GM19438 (cell line): ENCODE measurements around the gene ADCK2.
A peak's percentile ranks its signal among the peaks of the same experiment; 100 is the strongest.
"Not testable (repeated sequence)": the region's sequence is repeated elsewhere in the genome, so short reads cannot be mapped to it uniquely, and the experiment has no call there.

Experiments used
- ATAC-seq: cut with Tn5 transposase; IDR thresholded peaks from one replicate; pipeline ENCODE4 v1.9.1; 2021; ENCODE audit warnings: low read depth; ENCODE audit not compliant: unreplicated experiment

ADCK2 gene

GRCh38 chr7:140691376-140692045, 18.8 kb downstream of the ADCK2 start:
- no peak for ATAC-seq

- not testable (repeated sequence) for ATAC-seq
Observed at GRCh38 chr7:140693849-140694248, 21.1 kb downstream of the ADCK2 start.

DNA sequence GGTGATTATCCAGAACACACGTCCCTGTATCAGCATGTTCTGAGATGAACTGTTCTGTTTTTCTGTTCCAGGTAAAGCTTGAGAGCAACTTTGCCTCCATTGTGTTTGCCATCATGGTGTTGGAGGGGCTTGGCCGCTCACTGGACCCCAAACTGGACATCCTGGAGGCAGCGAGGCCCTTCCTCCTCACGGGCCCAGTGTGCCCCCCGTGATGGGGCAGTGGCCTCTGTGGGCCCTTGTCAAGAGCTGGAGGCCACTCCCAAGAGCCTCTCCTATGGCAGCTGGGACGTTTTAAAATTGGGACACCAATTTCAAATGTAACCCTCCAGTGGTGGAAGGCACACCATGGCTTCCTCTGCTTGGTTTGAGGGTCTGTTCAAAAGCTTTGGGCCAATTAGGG, 21.8 kb downstream of the ADCK2 start:
- ATAC-seq, result no peak

DNA sequence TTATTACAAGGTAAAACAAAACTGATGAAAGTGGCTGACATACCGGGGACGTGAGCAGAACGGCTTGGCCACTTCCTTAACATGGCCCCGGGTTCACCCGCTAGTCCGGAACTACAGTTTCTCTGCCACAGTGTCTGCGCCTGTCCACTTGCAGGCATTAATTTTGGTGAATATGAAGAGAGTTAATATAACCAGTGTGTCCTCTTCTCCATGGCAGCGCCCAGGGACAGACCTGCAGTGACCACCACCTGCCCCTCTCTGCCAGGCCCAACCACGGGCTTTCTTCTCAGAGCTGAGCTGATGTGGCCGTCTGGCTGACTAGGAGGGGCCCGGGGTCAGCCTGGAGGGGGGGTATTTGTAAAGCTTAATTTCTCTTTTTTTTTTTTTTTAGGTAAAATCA, 22.6 kb downstream of the ADCK2 start:
- no peak for ATAC-seq

DNA sequence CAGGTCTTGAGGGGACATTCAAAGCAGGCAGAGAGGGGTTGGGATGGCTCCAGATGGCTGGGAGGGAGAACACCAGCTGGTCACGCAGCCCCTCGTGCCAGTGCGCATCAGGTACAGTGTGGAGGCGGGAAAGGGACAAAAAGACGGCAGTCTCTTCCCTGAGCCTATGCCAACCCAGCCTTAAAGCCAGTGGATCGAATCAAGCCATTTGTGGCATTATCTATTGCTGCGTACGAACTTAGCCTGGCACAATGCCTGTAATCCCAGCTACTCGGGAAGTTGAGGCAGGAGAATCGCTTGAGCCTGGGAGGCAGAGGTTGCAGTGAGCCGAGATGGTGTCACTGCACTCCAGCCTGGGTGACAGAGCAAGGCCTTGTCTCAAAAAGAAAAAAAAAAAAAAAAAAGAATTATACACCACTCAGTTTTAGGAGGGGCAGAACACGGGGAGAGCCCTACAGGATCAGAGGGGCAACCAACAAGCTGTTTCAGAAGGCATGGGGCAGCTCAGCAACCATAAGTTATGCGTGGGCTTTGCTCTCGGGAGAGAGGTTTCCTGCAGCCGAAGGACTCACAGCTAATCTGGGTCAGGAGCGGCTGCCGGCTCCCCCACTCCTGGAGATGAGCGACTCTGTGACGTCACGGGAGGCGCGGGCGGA, 23.4 kb downstream of the ADCK2 start:
- no peak for ATAC-seq

GRCh38 chr7:140696680-140697446, 24.1 kb downstream of the ADCK2 start, which contains the start of gene NDUFB2:
Gene NDUFB2, plus strand, starts transcription at chr7:140696708. Its CDS starts 37 bp downstream, at chr7:140696745.
- ATAC-seq, result peak; percentile 90

- no peak for ATAC-seq
Observed at GRCh38 chr7:140697447-140698143, 24.9 kb downstream of the ADCK2 start.

- no peak for ATAC-seq
Observed at GRCh38 chr7:140698477-140698876, 25.7 kb downstream of the ADCK2 start.

DNA sequence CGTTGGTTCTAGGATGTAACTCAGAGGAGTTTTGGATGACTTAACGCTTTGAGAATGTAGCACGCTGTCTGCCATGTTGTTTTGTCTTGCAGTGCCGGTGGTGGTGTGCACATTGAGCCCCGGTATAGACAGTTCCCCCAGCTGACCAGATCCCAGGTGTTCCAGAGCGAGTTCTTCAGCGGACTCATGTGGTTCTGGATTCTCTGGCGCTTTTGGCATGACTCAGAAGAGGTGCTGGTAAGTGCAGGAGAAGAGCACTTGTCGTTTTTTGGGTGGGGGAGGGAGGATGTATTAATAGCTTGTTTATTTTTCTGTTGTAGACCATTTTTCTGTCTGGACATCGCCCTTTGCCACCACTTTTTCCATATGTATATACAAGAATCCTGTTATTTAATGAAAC, 30.0 kb downstream of the ADCK2 start:
- no peak for ATAC-seq

- no peak for ATAC-seq
Observed at GRCh38 chr7:140704205-140704604, 31.5 kb downstream of the ADCK2 start.

DNA sequence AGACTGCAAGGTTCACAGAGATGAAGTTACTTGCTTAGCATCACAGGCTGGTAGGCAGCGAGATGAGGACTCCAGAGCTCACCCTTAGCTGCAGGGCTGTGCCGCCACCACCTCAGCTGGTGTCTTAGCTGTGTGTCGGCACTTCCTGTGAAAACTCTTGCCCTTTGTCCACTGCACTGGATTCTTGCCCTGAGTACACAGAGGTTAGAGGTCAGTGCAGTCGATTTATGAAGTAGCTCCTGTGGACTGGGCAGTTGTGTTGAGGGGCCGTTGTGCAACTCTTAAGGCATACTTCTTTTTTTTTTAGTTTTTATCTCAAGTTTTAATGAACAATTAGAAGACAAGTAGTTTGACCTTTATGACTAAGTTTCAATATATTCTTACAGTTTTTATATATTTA, 34.4 kb downstream of the ADCK2 start:
- no peak for ATAC-seq

- not testable (repeated sequence) for ATAC-seq
Observed at GRCh38 chr7:140708764-140709163, 36.0 kb downstream of the ADCK2 start.

DNA sequence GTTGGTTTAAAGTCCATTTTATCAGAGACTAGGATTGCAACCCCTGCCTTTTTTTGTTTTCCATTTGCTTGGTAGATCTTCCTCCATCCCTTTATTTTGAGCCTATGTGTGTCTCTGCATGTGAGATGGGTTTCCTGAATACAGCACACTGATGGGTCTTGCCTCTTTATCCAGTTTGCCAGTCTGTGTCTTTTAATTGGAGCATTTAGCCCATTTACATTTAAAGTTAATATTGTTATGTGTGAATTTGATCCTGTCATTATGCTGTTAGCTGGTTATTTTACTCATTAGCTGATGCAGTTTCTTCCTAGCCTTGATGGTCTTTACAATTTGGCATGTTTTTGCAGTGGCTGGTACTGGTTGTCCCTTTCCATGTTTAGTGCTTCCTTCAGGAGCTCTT, 39.6 kb downstream of the ADCK2 start:
- not testable (repeated sequence) for ATAC-seq

- no peak for ATAC-seq
Observed at GRCh38 chr7:140714331-140715040, 41.7 kb downstream of the ADCK2 start.

GRCh38 chr7:140719721-140720120, 47.0 kb downstream of the ADCK2 start:
- no peak for ATAC-seq

DNA sequence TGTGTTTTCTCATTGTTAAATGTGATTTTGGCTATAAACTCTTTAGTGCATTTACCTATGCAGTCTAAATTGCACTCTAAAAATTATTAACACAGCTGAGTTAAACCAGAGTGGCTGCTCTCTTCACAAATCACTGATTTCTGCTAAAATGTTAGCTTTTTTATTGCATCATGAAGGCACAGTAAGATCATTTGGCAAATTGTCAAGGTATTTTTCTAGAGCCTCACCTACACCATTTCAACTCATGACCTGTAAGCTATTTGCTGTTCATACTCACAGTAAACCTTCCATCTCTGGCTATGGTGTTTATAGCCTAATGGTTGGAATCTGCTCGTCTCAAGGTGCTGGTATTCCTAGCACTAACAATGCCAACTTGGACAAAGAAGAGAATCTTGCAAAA, 49.5 kb downstream of the ADCK2 start:
- ATAC-seq, result no peak

GRCh38 chr7:140723006-140723405, 50.3 kb downstream of the ADCK2 start:
- no peak for ATAC-seq

- no peak for ATAC-seq
Observed at GRCh38 chr7:140723574-140723973, 50.8 kb downstream of the ADCK2 start.

- no peak for ATAC-seq
Observed at GRCh38 chr7:140724706-140725105, 52.0 kb downstream of the ADCK2 start.

GRCh38 chr7:140726281-140726680, 53.5 kb downstream of the ADCK2 start:
- no peak for ATAC-seq
